Esophagus muscularis mucosa (tissue), 4 donors: ENCODE data around the gene C16orf86. TPM values are rescaled to one million over a fixed set of nuclear protein-coding genes. Genes with fewer than 3 reads are reported as not detected.
A peak's percentile ranks its signal among the peaks of the same experiment; 100 is the strongest.
"Not testable (repeated sequence)": the region's sequence is repeated elsewhere in the genome, so short reads cannot be mapped to it uniquely, and the experiment has no call there.

Experiments
- DNase-seq: peaks from one replicate; pipeline ENCODE4 v3.0.0-alpha.2; 2017; ENCODE audit errors: extremely low spot score
- H3K27ac ChIP-seq, 4 donors: fragments of 200-600 bp; sonication (generic); replicated peaks in 1 of 4; 1 replicate in 3 of 4; 2 replicates in 1 of 4; pipeline ENCODE4 v1.5.1; 2016 to 2019; ENCODE audit warnings: mild to moderate bottlenecking in 1 of 4
- H3K27me3 ChIP-seq, 4 donors: fragments of 200-600 bp; sonication (generic); one replicate each; pipeline versions ENCODE4 v1.5.1 to v1.6.0; 2016 to 2019
- H3K36me3 ChIP-seq, 4 donors: fragments of 200-600 bp; sonication (generic); one replicate each; pipeline ENCODE4 v1.5.1; 2016 to 2019
- H3K4me1 ChIP-seq, 4 donors: fragments of 200-600 bp; sonication (generic); one replicate each; pipeline ENCODE4 v1.5.1; 2016 to 2019
- H3K4me3 ChIP-seq, 4 donors: fragments of 200-600 bp; sonication (generic); 1 replicate in 2 of 4; 2 replicates in 2 of 4; pipeline ENCODE4 v1.5.1; 2016 to 2019; ENCODE audit warnings: mild to moderate bottlenecking in 4 of 4, moderate library complexity in 1 of 4
- H3K9me3 ChIP-seq, 4 donors: fragments of 200-600 bp; sonication (generic); 1 replicate in 3 of 4; 2 replicates in 1 of 4; pipeline ENCODE4 v1.5.1; 2016 to 2019
- EP300 ChIP-seq: sonication (generic); formaldehyde crosslinking; IDR thresholded peaks from one replicate; pipeline ENCODE4 v1.6.1; 2017; ENCODE audit warnings: antibody characterized with exemption
- POLR2A ChIP-seq: fragments of 450-650 bp; IDR thresholded peaks from one replicate; pipeline ENCODE4 v1.6.1; 2017; ENCODE audit warnings: antibody characterized with exemption, moderate library complexity, mild to moderate bottlenecking, low read depth
- POLR2AphosphoS5 ChIP-seq, 2 donors: sonication (generic); formaldehyde crosslinking; IDR thresholded peaks; one replicate each; pipeline ENCODE4 v1.6.1; 2017; ENCODE audit warnings: antibody characterized with exemption in 2 of 2
- WGBS: methylation state at CpG from one replicate; pipeline ENCODE4 v1.1.5; 2018; 5-methylcytosine and 5-hydroxymethylcytosine counted together
- intact Hi-C: fragments of 100-400 bp; cut with DNase I; formaldehyde crosslinking; loops from one replicate; pipeline ENCODE4 v1.15.1; 2023
- total RNA-seq, 4 donors: library from RNA; depleted of rRNA; stranded (reverse); fragments of >200 nt; gene quantifications; one replicate each; pipeline versions ENCODE4 v1.1.0 to v1.2.1, GENCODE V29; 2016
- TF ChIP-seq, protein P1 (sequence below), 3 experiments: fragments of 200-600 bp in 2 of 3; fragments of 450-650 bp in 1 of 3; sonication (generic) in 2 of 3; IDR thresholded peaks; one replicate each; pipeline ENCODE4 v1.5.1; 2017 to 2019; ENCODE audit warnings: antibody characterized with exemption in 3 of 3, mild to moderate bottlenecking in 2 of 3, moderate library complexity in 1 of 3

Gene C16orf86
- total RNA-seq, 4 donors from 2014 or later = 5.1 to 15.6 (median 9.1) TPM

DNA sequence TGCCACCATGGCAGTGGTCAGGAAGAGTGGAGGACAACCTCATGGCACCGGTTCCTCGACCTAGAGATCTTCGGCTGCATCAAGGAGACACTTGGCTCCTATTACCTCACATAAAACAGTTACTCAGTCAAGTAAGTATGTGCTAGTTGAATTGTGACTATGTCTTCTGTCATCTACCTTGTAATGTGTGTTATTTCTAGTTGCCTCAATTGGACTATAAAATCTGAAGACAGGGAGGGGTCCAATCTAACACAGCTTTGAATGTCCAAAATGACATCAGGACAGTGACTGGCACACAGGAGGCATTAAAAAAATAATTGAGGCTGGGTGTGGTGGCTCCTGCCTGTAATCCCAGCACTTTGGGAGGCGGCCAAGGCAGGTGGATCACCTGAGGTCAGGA lies 17.2 kb downstream of the C16orf86 start:
- intact Hi-C loops = no loop called here
- no peaks in the 10 kb centered on the region for H3K27me3 ChIP-seq
- WGBS = 100% methylated on average over 3 of the region's 4 CpGs
- TF ChIP-seq POLR2AphosphoS5 (IDR thresholded peaks at IDR 0.05) (no peak), EP300 (no peak), POLR2A (no peak)
- TF ChIP-seq, protein P1, sequence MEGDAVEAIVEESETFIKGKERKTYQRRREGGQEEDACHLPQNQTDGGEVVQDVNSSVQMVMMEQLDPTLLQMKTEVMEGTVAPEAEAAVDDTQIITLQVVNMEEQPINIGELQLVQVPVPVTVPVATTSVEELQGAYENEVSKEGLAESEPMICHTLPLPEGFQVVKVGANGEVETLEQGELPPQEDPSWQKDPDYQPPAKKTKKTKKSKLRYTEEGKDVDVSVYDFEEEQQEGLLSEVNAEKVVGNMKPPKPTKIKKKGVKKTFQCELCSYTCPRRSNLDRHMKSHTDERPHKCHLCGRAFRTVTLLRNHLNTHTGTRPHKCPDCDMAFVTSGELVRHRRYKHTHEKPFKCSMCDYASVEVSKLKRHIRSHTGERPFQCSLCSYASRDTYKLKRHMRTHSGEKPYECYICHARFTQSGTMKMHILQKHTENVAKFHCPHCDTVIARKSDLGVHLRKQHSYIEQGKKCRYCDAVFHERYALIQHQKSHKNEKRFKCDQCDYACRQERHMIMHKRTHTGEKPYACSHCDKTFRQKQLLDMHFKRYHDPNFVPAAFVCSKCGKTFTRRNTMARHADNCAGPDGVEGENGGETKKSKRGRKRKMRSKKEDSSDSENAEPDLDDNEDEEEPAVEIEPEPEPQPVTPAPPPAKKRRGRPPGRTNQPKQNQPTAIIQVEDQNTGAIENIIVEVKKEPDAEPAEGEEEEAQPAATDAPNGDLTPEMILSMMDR (IDR thresholded peaks at IDR 0.05) = no peak
- H3K27ac ChIP-seq = no peak overlapping the region
- H3K36me3 ChIP-seq = peaks cover 7 to 49% (median 27%) of the 10 kb centered on the region in 4 donors
- no peak overlapping the region for H3K4me3 ChIP-seq
- no peaks in the 10 kb centered on the region for H3K9me3 ChIP-seq
- no peak for DNase-seq
- peaks cover 0 to 20% (median 3%) of the 10 kb centered on the region in 4 donors for H3K4me1 ChIP-seq

DNA sequence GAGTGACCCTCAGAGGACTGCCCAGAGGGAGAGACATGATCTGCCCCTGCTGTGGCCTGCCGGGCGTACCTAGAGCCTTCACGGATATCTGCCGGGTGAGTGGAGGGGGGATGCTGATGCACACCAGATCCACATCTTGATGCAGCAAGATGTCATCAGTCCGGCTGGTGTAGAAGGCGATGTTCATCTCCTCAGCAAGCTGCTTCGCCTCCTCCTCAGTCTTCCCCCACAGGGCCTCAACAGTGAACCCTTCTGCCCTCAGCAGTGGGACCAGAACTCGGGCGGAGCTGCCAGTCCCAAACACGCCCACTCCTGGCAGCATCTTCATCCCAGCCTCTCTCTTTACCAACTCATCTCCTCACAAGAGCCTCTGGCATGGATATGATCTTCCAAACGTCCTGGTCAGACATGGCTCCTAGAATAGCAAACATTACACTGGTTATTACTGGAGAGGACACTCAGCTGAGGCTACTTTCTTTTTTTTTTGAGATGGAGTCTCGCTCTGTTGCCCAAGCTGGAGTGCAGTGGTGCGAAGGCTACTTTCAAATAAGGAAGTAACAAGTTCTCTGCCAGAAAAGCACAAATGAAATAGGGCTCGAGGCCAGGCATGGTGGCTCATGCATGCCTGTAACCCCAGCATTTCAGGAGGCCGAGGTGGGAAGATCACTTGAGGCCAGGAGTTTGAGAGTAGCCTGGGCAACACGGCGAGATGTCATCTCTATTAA lies 18.9 kb downstream of the C16orf86 start:
- 86% methylated on average over 17 of the region's 17 CpGs for WGBS

DNA sequence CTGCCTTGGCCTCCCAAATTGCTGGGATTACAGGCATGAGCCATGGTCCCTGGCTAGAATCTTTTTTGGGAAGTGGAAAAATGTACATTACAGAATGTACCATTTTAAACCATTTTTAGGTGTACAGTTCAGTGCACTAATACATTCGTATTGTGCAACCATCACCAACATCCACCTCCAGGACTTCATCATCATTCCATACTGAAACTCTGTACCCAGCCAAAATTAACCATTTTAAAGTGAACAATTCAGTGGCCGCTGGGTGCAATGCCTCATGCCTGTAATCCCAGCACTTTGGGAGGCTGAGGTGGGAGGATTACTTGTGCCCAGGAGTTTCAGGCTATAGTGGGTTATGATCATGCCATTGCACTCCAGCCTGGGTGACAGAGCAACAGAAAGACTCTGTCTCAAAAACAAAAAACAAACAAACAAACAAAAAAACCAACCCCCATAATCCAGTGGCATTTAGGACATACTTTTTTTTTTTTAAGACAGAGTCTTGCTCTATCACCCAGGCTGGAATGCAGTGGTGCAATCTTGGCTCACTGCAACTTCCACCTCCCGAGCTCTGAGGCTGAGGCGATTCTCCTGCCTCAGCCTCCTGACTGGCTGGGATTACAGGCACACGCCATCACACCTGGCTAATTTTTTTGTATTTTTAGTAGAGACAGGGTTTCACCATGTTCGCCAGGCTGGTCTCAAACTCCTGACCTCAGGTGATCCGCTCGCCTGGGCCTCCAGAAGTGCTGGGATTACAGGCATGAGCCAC lies 27.1 kb downstream of the C16orf86 start:
- H3K9me3 ChIP-seq, H3K4me3 ChIP-seq, intact Hi-C loops, H3K27me3 ChIP-seq, H3K4me1 ChIP-seq, DNase-seq, H3K36me3 ChIP-seq, H3K27ac ChIP-seq: not testable (repeated sequence)
- WGBS = 93% methylated on average over 8 of the region's 8 CpGs

More for the DNA sequence above, 18.9 kb downstream of the C16orf86 start:
- no peak overlapping the region for H3K4me3 ChIP-seq
- TF ChIP-seq EP300 (no peak), POLR2A (no peak), POLR2AphosphoS5 (IDR thresholded peaks at IDR 0.05) (no peak)
- TF ChIP-seq, protein P1 (IDR thresholded peaks at IDR 0.05) = no peak
- peak overlapping the region in 3 of 4 donors; percentile 1 to 62 (median 55) for H3K27ac ChIP-seq
- no peak for DNase-seq
- no peaks in the 10 kb centered on the region for H3K9me3 ChIP-seq
- H3K36me3 ChIP-seq = peaks cover 7 to 44% (median 27%) of the 10 kb centered on the region in 4 donors
- no peaks in the 10 kb centered on the region for H3K27me3 ChIP-seq
- intact Hi-C loops = no loop called here
- peaks cover 0 to 20% (median 2%) of the 10 kb centered on the region in 4 donors for H3K4me1 ChIP-seq

DNA sequence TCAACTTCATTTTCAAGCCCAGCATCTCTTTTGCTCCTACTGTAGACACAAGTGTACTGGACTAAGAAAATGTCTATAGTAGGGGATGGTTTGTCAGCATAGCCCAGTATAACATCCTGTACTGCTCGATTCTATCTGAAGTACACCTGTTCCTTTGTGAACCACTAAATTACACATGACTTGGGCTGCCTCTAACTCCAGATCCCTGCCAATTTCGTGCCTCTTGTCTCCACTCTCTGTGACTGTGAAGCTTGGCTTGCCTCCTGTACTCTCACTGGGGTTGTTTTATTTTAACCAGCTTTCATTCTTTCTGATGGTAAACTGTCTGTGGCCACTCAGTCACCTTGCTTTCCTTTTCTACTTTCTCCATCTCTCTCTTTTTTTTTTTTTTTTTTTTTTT lies 28.0 kb downstream of the C16orf86 start:
- 81% methylated on average over 2 of the region's 2 CpGs for WGBS
- TF ChIP-seq POLR2AphosphoS5 (IDR thresholded peaks at IDR 0.05) (no peak), POLR2A (no peak), EP300 (no peak)
- TF ChIP-seq, protein P1 (IDR thresholded peaks at IDR 0.05) = no peak
- Histone ChIP-seq H3K4me1 (no peaks in the 10 kb centered on the region), H3K36me3 (no peaks in the 10 kb centered on the region), H3K27ac (no peak overlapping the region), H3K4me3 (no peak overlapping the region), H3K27me3 (no peaks in the 10 kb centered on the region), H3K9me3 (no peaks in the 10 kb centered on the region)
- DNase-seq = no peak
- intact Hi-C loops = no loop called here

DNA sequence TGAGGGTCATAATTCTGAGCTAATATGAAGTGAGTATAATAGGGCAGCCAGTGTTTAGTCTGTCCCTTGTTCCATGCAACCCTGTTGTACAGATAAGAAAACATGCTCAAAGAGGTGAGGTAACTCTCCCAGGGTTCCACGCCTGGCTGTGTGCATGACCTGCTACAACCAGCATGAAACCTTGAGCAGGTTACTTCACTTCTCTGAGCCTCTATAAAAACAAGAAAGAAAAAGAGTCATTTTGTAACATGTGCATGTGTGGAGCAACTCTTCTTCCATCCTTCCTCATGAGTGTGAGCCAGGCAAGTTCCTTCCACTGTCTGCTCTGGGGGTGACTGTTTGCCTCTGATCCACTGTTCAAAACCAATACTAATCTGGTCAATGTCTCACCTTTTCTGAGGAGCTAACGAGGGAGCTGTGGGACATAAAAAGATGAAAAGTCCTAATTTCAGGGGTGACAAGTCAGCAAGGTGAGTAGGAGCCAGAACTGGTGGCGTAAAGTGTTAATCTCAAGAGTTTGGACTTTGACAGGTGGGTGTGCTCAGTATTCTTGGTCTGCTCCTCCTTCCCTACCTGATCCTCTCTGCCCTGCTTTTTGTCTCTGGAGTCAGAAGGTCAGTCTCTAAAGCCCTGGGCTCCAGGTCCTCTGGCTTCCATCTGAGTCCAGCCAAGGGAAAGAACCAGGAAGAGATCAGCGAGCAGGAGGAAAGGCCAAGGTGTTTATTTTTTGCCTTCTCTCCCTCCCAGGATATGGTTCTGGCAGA lies 31.0 kb downstream of the C16orf86 start:
- H3K27me3 ChIP-seq = no peaks in the 10 kb centered on the region
- H3K4me1 ChIP-seq = no peaks in the 10 kb centered on the region
- WGBS = 96% methylated on average over 4 of the region's 4 CpGs
- intact Hi-C loops = no loop called here
- no peaks in the 10 kb centered on the region for H3K36me3 ChIP-seq
- no peak for DNase-seq
- H3K9me3 ChIP-seq = no peaks in the 10 kb centered on the region
- H3K27ac ChIP-seq = no peak overlapping the region
- no peak for TF ChIP-seq EP300
- TF ChIP-seq POLR2A = no peak
- no peak for TF ChIP-seq POLR2AphosphoS5 (IDR thresholded peaks at IDR 0.05)
- TF ChIP-seq, protein P1 (IDR thresholded peaks at IDR 0.05) = no peak
- H3K4me3 ChIP-seq = no peak overlapping the region
